Suprapubic skin (tissue), 4 donors: ENCODE data around the gene OR52J3. TPM values are rescaled to one million over a fixed set of nuclear protein-coding genes. Genes with fewer than 3 reads are reported as not detected.

ENCODE experiments used
- DNase-seq, 2 donors: peaks; one replicate each; pipeline ENCODE4 v3.0.0-alpha.2; 2019; ENCODE audit warnings: low spot score in 2 of 2
- H3K27ac ChIP-seq: fragments of 200-600 bp; sonication (generic); one replicate; pipeline ENCODE4 v1.5.1; 2019
- H3K27me3 ChIP-seq: fragments of 200-600 bp; sonication (generic); one replicate; pipeline ENCODE4 v1.5.1; 2019
- H3K36me3 ChIP-seq: fragments of 200-600 bp; sonication (generic); one replicate; pipeline ENCODE4 v1.5.1; 2019
- H3K4me1 ChIP-seq: fragments of 200-600 bp; sonication (generic); one replicate; pipeline ENCODE4 v1.5.1; 2019
- H3K4me3 ChIP-seq: fragments of 200-600 bp; sonication (generic); one replicate; pipeline ENCODE4 v1.5.1; 2019; ENCODE audit warnings: mild to moderate bottlenecking
- H3K9me3 ChIP-seq: fragments of 200-600 bp; sonication (generic); one replicate; pipeline ENCODE4 v1.5.1; 2019
- EP300 ChIP-seq: sonication (generic); formaldehyde crosslinking; IDR thresholded peaks from one replicate; pipeline ENCODE4 v1.6.1; 2017; ENCODE audit warnings: antibody characterized with exemption
- POLR2A ChIP-seq, 2 donors: fragments of 450-650 bp; IDR thresholded peaks; one replicate each; pipeline ENCODE4 v1.6.1; 2017; ENCODE audit warnings: antibody characterized with exemption in 2 of 2, mild to moderate bottlenecking in 2 of 2, moderate library complexity in 2 of 2
- POLR2AphosphoS5 ChIP-seq, 3 donors: sonication (generic); formaldehyde crosslinking; IDR thresholded peaks; one replicate each; pipeline ENCODE4 v1.6.1; 2017; ENCODE audit warnings: antibody characterized with exemption in 3 of 3
- WGBS: methylation state at CpG from one replicate; pipeline ENCODE4 v1.1.5; 2018; 5-methylcytosine and 5-hydroxymethylcytosine counted together
- total RNA-seq, 4 donors: library from RNA; depleted of rRNA; stranded (reverse); fragments of >200 nt; gene quantifications; one replicate each; pipeline ENCODE4 v1.1.0, GENCODE V29; 2016
- TF ChIP-seq, protein P1 (sequence below), 2 donors: fragments of 200-600 bp in 1 of 2; fragments of 450-650 bp in 1 of 2; sonication (generic) in 1 of 2; IDR thresholded peaks; one replicate each; pipeline ENCODE4 v1.5.1; 2016 to 2019; ENCODE audit warnings: antibody characterized with exemption in 2 of 2, mild to moderate bottlenecking in 1 of 2, moderate library complexity in 1 of 2

The OR52J3 gene
- total RNA-seq, 4 donors from 2014 or later = not detected

DNA sequence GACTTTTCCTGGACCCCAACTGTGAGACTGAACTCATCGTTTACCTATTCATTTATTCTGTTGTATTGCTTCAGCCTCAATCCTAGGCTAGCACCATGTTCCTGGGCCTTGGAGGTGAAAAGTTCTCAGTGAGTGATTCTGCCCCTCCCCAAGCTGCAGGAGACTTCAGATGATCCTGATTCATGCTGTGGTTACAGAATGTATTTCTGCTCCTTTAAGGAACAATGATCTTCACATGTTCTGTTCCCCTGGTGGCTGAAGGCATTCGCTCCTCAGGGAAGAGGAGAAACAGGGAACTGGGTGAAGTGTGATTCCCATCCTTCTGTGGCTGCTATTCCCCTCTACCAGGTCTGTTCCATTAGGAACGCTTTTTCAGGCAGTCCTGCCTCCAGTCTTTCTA lies 25.5 kb downstream of the OR52J3 start:
- no peaks in the 10 kb centered on the region for H3K36me3 ChIP-seq
- H3K4me1 ChIP-seq = no peaks in the 10 kb centered on the region
- DNase-seq = no peak
- TF ChIP-seq, protein P1, sequence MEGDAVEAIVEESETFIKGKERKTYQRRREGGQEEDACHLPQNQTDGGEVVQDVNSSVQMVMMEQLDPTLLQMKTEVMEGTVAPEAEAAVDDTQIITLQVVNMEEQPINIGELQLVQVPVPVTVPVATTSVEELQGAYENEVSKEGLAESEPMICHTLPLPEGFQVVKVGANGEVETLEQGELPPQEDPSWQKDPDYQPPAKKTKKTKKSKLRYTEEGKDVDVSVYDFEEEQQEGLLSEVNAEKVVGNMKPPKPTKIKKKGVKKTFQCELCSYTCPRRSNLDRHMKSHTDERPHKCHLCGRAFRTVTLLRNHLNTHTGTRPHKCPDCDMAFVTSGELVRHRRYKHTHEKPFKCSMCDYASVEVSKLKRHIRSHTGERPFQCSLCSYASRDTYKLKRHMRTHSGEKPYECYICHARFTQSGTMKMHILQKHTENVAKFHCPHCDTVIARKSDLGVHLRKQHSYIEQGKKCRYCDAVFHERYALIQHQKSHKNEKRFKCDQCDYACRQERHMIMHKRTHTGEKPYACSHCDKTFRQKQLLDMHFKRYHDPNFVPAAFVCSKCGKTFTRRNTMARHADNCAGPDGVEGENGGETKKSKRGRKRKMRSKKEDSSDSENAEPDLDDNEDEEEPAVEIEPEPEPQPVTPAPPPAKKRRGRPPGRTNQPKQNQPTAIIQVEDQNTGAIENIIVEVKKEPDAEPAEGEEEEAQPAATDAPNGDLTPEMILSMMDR (IDR thresholded peaks at IDR 0.05) = no peak
- TF ChIP-seq POLR2AphosphoS5 (IDR thresholded peaks at IDR 0.05) = no peak
- H3K9me3 ChIP-seq = no peaks in the 10 kb centered on the region
- H3K27me3 ChIP-seq = no peaks in the 10 kb centered on the region
- no peak overlapping the region for H3K27ac ChIP-seq
- H3K4me3 ChIP-seq = no peak overlapping the region
- WGBS = 55% methylated on average over 3 of the region's 3 CpGs

DNA sequence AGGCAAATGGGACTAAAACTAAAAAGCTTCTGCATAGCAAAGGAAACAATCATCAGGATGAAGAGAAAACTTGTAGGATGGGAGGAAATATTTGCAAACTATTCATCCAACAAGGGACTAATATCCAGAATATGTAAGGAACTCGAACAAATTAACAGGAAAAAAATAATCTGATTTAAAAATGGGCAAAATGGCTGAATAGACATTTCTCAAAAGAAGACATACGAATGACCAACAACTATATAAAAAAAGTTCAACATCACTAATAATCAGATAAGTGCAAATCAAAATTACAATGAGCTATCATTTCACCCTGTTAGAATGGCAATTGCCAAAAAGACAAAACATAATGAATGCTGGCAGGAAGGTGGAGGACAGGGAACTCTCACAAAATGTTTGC lies 35.1 kb downstream of the OR52J3 start:
- DNase-seq = no peak
- Histone ChIP-seq H3K36me3 (no peaks in the 10 kb centered on the region), H3K4me1 (no peaks in the 10 kb centered on the region), H3K9me3 (no peaks in the 10 kb centered on the region), H3K27me3 (no peaks in the 10 kb centered on the region), H3K27ac (no peak overlapping the region), H3K4me3 (no peak overlapping the region)
- 75% methylated on average over 2 of the region's 2 CpGs for WGBS
- TF ChIP-seq EP300 (no peak), POLR2A (IDR thresholded peaks at IDR 0.05) (no peak), POLR2AphosphoS5 (IDR thresholded peaks at IDR 0.05) (no peak)
- TF ChIP-seq, protein P1 (IDR thresholded peaks at IDR 0.05) = no peak

DNA sequence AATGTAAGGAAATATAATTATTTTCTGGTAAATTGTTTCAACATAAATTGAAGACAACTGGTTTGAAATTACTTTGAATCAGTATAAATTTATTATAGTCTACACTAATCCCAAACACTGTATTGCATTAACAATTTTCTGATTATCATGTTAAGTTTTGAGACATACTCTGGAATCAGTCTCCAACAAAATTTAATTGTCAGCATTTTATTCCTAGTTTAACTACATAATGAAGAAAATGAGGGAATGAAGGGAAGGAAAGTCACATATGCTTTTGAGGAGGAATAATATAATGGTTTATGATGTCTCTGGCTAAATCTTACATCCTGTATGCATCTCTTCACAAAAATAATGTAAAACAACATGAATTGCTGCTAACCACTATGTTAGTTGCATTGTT lies 37.3 kb downstream of the OR52J3 start:
- H3K27me3 ChIP-seq = no peaks in the 10 kb centered on the region
- no peaks in the 10 kb centered on the region for H3K9me3 ChIP-seq
- H3K4me1 ChIP-seq = no peaks in the 10 kb centered on the region
- no peak for DNase-seq
- no peak overlapping the region for H3K27ac ChIP-seq
- no peak for TF ChIP-seq POLR2A (IDR thresholded peaks at IDR 0.05)
- no peaks in the 10 kb centered on the region for H3K36me3 ChIP-seq
- H3K4me3 ChIP-seq = no peak overlapping the region

DNA sequence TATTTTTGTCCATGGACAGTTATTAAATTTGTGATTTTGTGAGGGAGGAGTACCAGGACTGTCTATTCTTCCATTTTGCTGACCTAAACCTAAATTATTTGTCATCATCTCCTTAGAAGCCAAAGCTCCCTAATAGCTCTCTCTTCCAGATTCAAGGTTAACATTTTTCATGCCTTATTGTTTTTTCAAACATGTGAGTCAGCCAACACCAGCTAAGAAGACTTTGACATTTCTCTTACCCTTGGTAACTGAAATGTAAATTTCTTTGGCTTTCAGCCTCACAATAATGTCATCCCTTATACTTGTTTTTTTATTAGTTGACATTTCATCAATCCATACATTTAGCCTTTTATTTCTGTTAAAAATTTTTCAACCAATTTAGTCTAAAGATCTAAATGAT lies 42.2 kb downstream of the OR52J3 start:
- DNase-seq = no peak
- H3K27ac ChIP-seq = no peak overlapping the region
- no peak overlapping the region for H3K4me3 ChIP-seq
- TF ChIP-seq, protein P1 (IDR thresholded peaks at IDR 0.05) = no peak
- no peak for TF ChIP-seq EP300
- TF ChIP-seq POLR2A (IDR thresholded peaks at IDR 0.05) = no peak
- no peak for TF ChIP-seq POLR2AphosphoS5 (IDR thresholded peaks at IDR 0.05)
- no peaks in the 10 kb centered on the region for H3K36me3 ChIP-seq
- H3K4me1 ChIP-seq = no peaks in the 10 kb centered on the region
- H3K9me3 ChIP-seq = no peaks in the 10 kb centered on the region
- no peaks in the 10 kb centered on the region for H3K27me3 ChIP-seq

DNA sequence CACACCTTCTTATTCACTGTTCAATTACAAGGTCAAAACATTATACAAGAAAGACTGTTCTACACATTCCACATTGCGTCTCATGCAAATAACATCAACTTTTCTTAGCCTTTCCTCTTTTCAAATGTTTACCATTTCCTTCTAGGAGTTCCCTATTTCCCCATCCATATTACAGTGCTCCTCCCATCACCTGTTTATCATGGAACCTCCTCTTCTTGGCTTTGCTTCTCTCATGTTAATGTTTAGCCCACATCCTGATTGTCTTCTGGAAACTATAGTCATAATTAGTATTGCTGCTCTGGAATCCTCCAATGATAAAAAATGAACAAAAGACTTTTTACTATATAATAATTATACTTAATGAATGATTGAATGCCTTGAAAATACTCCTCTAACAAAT lies 44.3 kb downstream of the OR52J3 start:
- 94% methylated on average over 1 of the region's 1 CpG for WGBS

More for the DNA sequence above, 44.3 kb downstream of the OR52J3 start:
- no peaks in the 10 kb centered on the region for H3K27me3 ChIP-seq
- no peak for DNase-seq
- no peak overlapping the region for H3K4me3 ChIP-seq
- no peaks in the 10 kb centered on the region for H3K4me1 ChIP-seq
- H3K9me3 ChIP-seq = no peaks in the 10 kb centered on the region
- H3K27ac ChIP-seq = no peak overlapping the region
- TF ChIP-seq POLR2A (IDR thresholded peaks at IDR 0.05) (no peak), POLR2AphosphoS5 (IDR thresholded peaks at IDR 0.05) (no peak), EP300 (no peak)
- TF ChIP-seq, protein P1 (IDR thresholded peaks at IDR 0.05) = no peak
- no peaks in the 10 kb centered on the region for H3K36me3 ChIP-seq
